MM.1S (cell line): ENCODE results near the gene SEC22C.

Experiments used
- CTCF ChIP-seq: fragments of 300-600 bp; sonication (generic); IDR thresholded peaks from 2 replicates; pipeline ENCODE4 v1.5.1; 2016; ENCODE audit warnings: antibody characterized with exemption, low read length, mixed read lengths
- EZH2 ChIP-seq: fragments of 300-600 bp; sonication (generic); optimal IDR thresholded peaks from 2 replicates; pipeline ENCODE3; 2017; ENCODE audit warnings: low read depth, mild to moderate bottlenecking, antibody characterized with exemption, low read length, mixed read lengths
- EZH2phosphoT487 ChIP-seq: fragments of 300-600 bp; sonication (generic); IDR thresholded peaks from 2 replicates; pipeline ENCODE4 v1.6.1; 2018; ENCODE audit warnings: antibody characterized with exemption, low read length

DNA sequence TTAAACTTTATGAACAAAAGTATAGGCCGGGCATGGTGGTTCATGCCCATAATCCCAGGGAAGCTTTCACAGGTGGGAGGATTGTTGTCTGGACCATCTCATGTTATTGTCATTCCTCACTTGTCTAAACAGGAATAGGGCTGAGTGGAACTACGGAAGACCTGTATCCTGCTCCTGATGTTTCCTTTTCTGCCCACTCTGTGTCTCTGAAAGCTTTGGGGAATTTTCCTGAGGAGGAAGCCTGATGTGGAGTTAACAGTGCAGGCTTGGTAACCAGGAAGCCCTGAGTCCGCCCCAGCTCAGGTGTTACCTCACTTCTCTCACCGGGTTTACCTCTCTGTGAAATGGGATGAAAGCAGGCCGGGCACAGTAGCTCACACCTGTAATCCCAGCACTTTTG lies 6.9 kb upstream of the SEC22C start:
- TF ChIP-seq CTCF (no peak), EZH2 (no peak), EZH2phosphoT487 (no peak)
